Vagina (tissue), 2 donors: ENCODE results near the gene PLOD2.

Experiments used
- CTCF ChIP-seq, 3 experiments: fragments of 450-650 bp in 2 of 3; fragments of 200-600 bp in 1 of 3; sonication (generic) in 1 of 3; IDR thresholded peaks; one replicate each; pipeline ENCODE4 v1.5.1; 2017 to 2019; ENCODE audit warnings: antibody characterized with exemption in 3 of 3, mild to moderate bottlenecking in 2 of 3, moderate library complexity in 2 of 3
- POLR2A ChIP-seq, 2 donors: fragments of 450-650 bp; IDR thresholded peaks; one replicate each; pipeline ENCODE4 v1.6.1; 2017; ENCODE audit warnings: antibody characterized with exemption in 2 of 2, mild to moderate bottlenecking in 2 of 2, moderate library complexity in 2 of 2

DNA sequence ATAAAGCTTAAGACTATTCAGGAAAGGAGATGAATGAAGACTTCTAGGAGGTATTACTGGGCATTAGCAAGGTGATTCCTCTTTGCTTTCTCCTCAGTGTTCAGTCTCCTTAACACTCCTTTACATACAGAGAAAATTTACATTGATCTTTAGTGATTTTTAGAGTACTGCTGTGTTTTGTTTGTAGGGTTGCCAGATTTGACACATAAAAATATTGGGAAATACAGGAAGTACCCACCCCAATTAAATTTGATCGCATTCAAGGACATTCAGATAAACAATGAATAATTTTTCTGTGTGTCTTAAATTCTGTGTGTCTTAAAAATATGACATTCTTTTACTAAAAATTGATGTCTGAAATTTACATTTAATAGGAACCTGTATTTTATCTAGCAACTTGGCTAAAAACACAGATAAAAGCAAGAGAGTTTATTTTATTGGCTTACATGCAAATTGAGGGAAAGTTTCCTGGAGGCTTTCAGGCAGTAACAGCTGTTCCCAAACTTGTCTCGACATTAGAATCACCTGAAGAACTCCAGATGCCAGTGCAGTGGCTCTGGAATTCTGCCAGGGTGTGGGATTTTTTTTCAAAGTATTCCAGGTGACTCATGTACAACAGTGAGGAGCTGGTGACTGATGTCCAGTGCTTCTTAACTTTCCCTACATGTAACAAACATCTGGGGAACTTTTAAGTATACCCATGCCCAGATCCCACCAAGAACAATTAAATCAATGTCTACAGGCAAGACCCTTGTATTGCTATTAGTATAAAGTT, 23.4 kb upstream of the PLOD2 start:
- no peak for TF ChIP-seq CTCF (IDR thresholded peaks at IDR 0.05)
- TF ChIP-seq POLR2A (IDR thresholded peaks at IDR 0.05) = no peak
